H9 (cell line): ENCODE data around the gene NR1H4. TPM values are rescaled to one million over a fixed set of nuclear protein-coding genes. Genes with fewer than 3 reads are reported as not detected.

Experiments used
- DNase-seq: peaks from one replicate; pipeline ENCODE4 v3.0.0-alpha.2; 2017
- H2AFZ ChIP-seq: one replicate; pipeline ENCODE4 v1.6.1; 2013; ENCODE audit warnings: mild to moderate bottlenecking, low read length, control low read depth, moderate library complexity
- H2AK5ac ChIP-seq: 2 replicates; pipeline ENCODE4 v1.6.1; 2013; ENCODE audit warnings: low read length, control low read depth, mixed read lengths; ENCODE audit not compliant: insufficient read length
- H2BK120ac ChIP-seq: one replicate; pipeline ENCODE4 v1.6.1; 2013; ENCODE audit warnings: low read depth, mild to moderate bottlenecking, low read length, control low read depth, inconsistent platforms; ENCODE audit not compliant: poor library complexity, severe bottlenecking
- H2BK12ac ChIP-seq: 2 replicates; pipeline ENCODE4 v1.6.1; 2013; ENCODE audit warnings: low read length, control low read depth, mixed read lengths, low read depth; ENCODE audit not compliant: insufficient read length
- H2BK15ac ChIP-seq: 2 replicates; pipeline ENCODE4 v1.6.1; 2013; ENCODE audit warnings: low read depth, low read length, control low read depth
- H2BK20ac ChIP-seq: one replicate; pipeline ENCODE4 v1.6.1; 2013; ENCODE audit warnings: low read depth, mild to moderate bottlenecking, low read length, control low read depth, inconsistent platforms; ENCODE audit not compliant: poor library complexity, severe bottlenecking
- H2BK5ac ChIP-seq: 2 replicates; pipeline ENCODE4 v1.6.1; 2013; ENCODE audit warnings: low read length, control low read depth, mixed read lengths; ENCODE audit not compliant: insufficient read length
- H3K14ac ChIP-seq: 2 replicates; pipeline ENCODE4 v1.6.1; 2013; ENCODE audit warnings: low read length, control low read depth; ENCODE audit not compliant: insufficient read depth
- H3K18ac ChIP-seq: 2 replicates; pipeline ENCODE4 v1.6.1; 2013; ENCODE audit warnings: low read depth, mild to moderate bottlenecking, mixed read lengths, low read length, control low read depth; ENCODE audit not compliant: insufficient read length
- H3K23ac ChIP-seq: 2 replicates; pipeline ENCODE4 v1.6.1; 2013; ENCODE audit warnings: low read length, control low read depth, mixed read lengths, low read depth; ENCODE audit not compliant: insufficient read length
- H3K23me2 ChIP-seq: 2 replicates; pipeline ENCODE4 v1.6.1; 2013; ENCODE audit warnings: low read depth, mild to moderate bottlenecking, mixed read lengths, low read length, control low read depth; ENCODE audit not compliant: insufficient read length, poor library complexity, severe bottlenecking
- H3K27ac ChIP-seq: 2 replicates; pipeline ENCODE4 v1.5.1; 2013; ENCODE audit warnings: low read length, control low read depth, mixed read lengths, low read depth; ENCODE audit not compliant: insufficient read length
- H3K27me3 ChIP-seq: 2 replicates; pipeline ENCODE4 v1.6.1; 2013; ENCODE audit warnings: low read length, control low read depth, inconsistent platforms; ENCODE audit not compliant: insufficient read depth
- H3K4ac ChIP-seq: 2 replicates; pipeline ENCODE4 v1.6.1; 2013; ENCODE audit warnings: low read depth, mild to moderate bottlenecking, control low read depth, inconsistent platforms, low read length, moderate library complexity
- H3K4me1 ChIP-seq: 2 replicates; pipeline ENCODE4 v1.6.1; 2013; ENCODE audit warnings: low read length, control low read depth, inconsistent platforms; ENCODE audit not compliant: insufficient read depth
- H3K4me2 ChIP-seq: 2 replicates; pipeline ENCODE4 v1.6.1; 2013; ENCODE audit warnings: low read length, control low read depth, mixed read lengths; ENCODE audit not compliant: insufficient read length, insufficient read depth
- H3K56ac ChIP-seq: 2 replicates; pipeline ENCODE4 v1.6.1; 2013; ENCODE audit warnings: low read depth, mild to moderate bottlenecking, mixed read lengths, low read length, control low read depth; ENCODE audit not compliant: insufficient read length
- H3K79me1 ChIP-seq: 2 replicates; pipeline ENCODE4 v1.6.1; 2013; ENCODE audit warnings: low read depth, mild to moderate bottlenecking, moderate library complexity, low read length, control low read depth, inconsistent platforms; ENCODE audit not compliant: insufficient read depth, poor library complexity, severe bottlenecking
- H3K79me2 ChIP-seq: 2 replicates; pipeline ENCODE4 v1.6.1; 2013; ENCODE audit warnings: low read length, control low read depth, inconsistent platforms; ENCODE audit not compliant: insufficient read depth
- H3K9ac ChIP-seq: 2 replicates; pipeline ENCODE4 v1.6.1; 2013; ENCODE audit warnings: low read length, control low read depth, mixed read lengths; ENCODE audit not compliant: insufficient read length; ENCODE audit errors: extremely low read depth
- H3K9me3 ChIP-seq: one replicate; pipeline ENCODE4 v1.6.1; 2013; ENCODE audit warnings: low read depth, low read length, inconsistent platforms; ENCODE audit not compliant: control insufficient read depth
- H3T11ph ChIP-seq: one replicate; pipeline ENCODE4 v1.6.1; 2013; ENCODE audit warnings: mild to moderate bottlenecking, low read length, control low read depth, inconsistent platforms
- H4K20me1 ChIP-seq: one replicate; pipeline ENCODE4 v1.6.1; 2013; ENCODE audit not compliant: control insufficient read depth, insufficient read length, insufficient read depth
- H4K5ac ChIP-seq: 2 replicates; pipeline ENCODE4 v1.6.1; 2013; ENCODE audit warnings: low read depth, mild to moderate bottlenecking, mixed read lengths, low read length, control low read depth; ENCODE audit not compliant: insufficient read length
- H4K8ac ChIP-seq: replicated peaks from 2 replicates; pipeline ENCODE4 v1.6.1; 2013; ENCODE audit warnings: low read length, control low read depth, mixed read lengths, low read depth; ENCODE audit not compliant: insufficient read length
- H4K91ac ChIP-seq: 2 replicates; pipeline ENCODE4 v1.6.1; 2013; ENCODE audit warnings: low read depth, mild to moderate bottlenecking, moderate library complexity, mixed read lengths, low read length, control low read depth; ENCODE audit not compliant: insufficient read length
- H3K27ac Mint-ChIP-seq, 3 experiments: 2 replicates in 2 of 3; 3 replicates in 1 of 3; pipeline ENCODE4 v1.8.0; 2020 to 2021; ENCODE audit warnings: mixed read lengths in 3 of 3, mild to moderate bottlenecking in 1 of 3, moderate library complexity in 1 of 3
- H3K27me3 Mint-ChIP-seq: 2 replicates; pipeline ENCODE4 v1.8.0; 2021; ENCODE audit warnings: low read depth, mild to moderate bottlenecking, moderate library complexity, mixed read lengths
- H3K36me3 Mint-ChIP-seq, 3 experiments: 2 replicates in 2 of 3; 3 replicates in 1 of 3; pipeline ENCODE4 v1.8.0; 2020 to 2021; ENCODE audit warnings: low read depth in 3 of 3, mixed read lengths in 3 of 3; ENCODE audit not compliant: insufficient read depth in 1 of 3
- H3K4me1 Mint-ChIP-seq, 2 experiments: 2 replicates each; pipeline ENCODE4 v1.8.0; 2020; ENCODE audit warnings: mixed read lengths in 2 of 2
- H3K4me3 Mint-ChIP-seq, 2 experiments: 2 replicates in 1 of 2; 3 replicates in 1 of 2; pipeline ENCODE4 v1.8.0; 2020 to 2021; ENCODE audit warnings: mild to moderate bottlenecking in 2 of 2, mixed read lengths in 2 of 2, moderate library complexity in 1 of 2
- H3K9me3 Mint-ChIP-seq, 2 experiments: 2 replicates in 1 of 2; 3 replicates in 1 of 2; pipeline ENCODE4 v1.8.0; 2020; ENCODE audit warnings: mild to moderate bottlenecking in 2 of 2, mixed read lengths in 2 of 2, moderate library complexity in 1 of 2
- CTCF ChIP-seq: fragments of 200-600 bp; sonication (generic); conservative IDR thresholded peaks from 3 replicates; pipeline ENCODE4 v1.8.0; 2021; ENCODE audit warnings: antibody characterized with exemption, mild to moderate bottlenecking
- WGBS: extraction: QIAGEN DNeasy Blood & Tissue Kit; methylation state at CpG from one replicate; pipeline ENCODE4 v1.1.7; 2013; ENCODE audit warnings: missing lambda C conversion rate, low lambda C conversion rate, mixed read lengths; ENCODE audit not compliant: insufficient read length; ENCODE audit errors: extremely low coverage; 5-methylcytosine and 5-hydroxymethylcytosine counted together
- total RNA-seq: library from RNA; stranded (reverse); gene quantifications from 2 replicates; pipeline ENCODE4 v1.2.1, GENCODE V29; 2021

The NR1H4 gene
- total RNA-seq, 1 experiment from 2014 or later = not detected

GRCh38 chr12:100503228-100503628 lies 29.6 kb downstream of the NR1H4 start:
- Histone ChIP-seq H3K14ac (no peak overlapping the region), H3T11ph (no peak overlapping the region), H2AK5ac (no peak overlapping the region), H3K23me2 (no peaks in the 10 kb centered on the region), H2BK20ac (no peak overlapping the region), H3K18ac (no peak overlapping the region), H4K8ac (no peak overlapping the region), H3K9ac (no peak overlapping the region), H2BK15ac (no peak overlapping the region), H4K5ac (no peak overlapping the region), H2AFZ (no peak overlapping the region), H4K20me1 (no peaks in the 10 kb centered on the region), H3K9me3 (no peaks in the 10 kb centered on the region), H3K56ac (no peak overlapping the region), H3K4me2 (no peak overlapping the region), H2BK5ac (no peak overlapping the region), H3K27ac (no peak overlapping the region), H4K91ac (no peak overlapping the region), H3K23ac (no peak overlapping the region), H3K79me2 (no peaks in the 10 kb centered on the region), H3K79me1 (no peaks in the 10 kb centered on the region), H3K4me1 (no peaks in the 10 kb centered on the region), H2BK12ac (no peak overlapping the region), H2BK120ac (no peak overlapping the region), H3K27me3 (no peaks in the 10 kb centered on the region), H3K4ac (no peak overlapping the region)
- Mint-ChIP-seq H3K4me3 (no peak overlapping the region), H3K27ac (no peak overlapping the region), H3K9me3 (no peaks in the 10 kb centered on the region), H3K27me3 (no peaks in the 10 kb centered on the region), H3K36me3 (no peaks in the 10 kb centered on the region), H3K4me1 (no peaks in the 10 kb centered on the region)
- DNase-seq = no peak
- no peak for TF ChIP-seq CTCF
- no CpG with 5 or more reads among the region's 6 CpGs for WGBS
